ENCODE results near the gene TSPAN9.

Gene TSPAN9

DNA sequence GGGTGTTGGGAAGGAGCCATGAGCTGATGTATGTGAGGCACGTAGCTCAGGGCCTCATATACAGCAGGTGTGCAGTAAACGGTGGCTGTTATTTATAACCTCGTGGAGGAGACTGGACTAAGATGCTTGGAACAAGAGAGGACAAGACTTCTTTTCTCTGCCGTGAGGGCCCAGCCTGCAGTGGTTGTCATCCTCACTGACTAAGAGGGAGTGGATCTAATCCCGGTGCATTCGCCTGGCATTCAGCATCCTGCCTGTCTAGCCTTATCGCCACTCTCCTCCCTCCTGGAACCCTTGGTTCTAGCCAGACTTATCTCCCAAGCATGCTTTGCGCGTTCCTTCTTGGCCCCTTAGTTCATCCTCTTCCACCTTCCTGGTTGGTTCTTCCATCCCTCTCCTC is 3.9 kb downstream of the TSPAN9 start:
- DNase-seq, result no peak

DNA sequence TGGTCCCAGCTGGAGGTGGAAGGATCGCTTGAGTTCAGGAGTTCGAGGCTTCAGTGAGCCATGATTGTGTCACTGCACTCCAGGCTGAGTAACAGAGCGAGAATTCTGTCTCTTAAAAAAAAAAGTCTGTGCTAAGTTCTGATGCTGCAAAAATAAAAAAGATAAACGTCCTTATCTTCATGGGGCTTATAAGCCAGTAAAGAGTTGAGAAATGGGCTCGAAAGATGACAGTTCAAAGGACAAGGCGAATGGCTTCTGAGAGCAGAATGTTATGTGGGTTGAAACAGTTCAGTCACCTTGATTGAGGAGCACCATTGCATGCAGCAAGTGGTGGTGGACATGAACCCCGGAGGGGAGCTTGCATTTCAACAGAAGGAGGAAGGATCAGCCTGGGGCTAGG is 4.7 kb downstream of the TSPAN9 start:
- DNase-seq, result no peak

DNA sequence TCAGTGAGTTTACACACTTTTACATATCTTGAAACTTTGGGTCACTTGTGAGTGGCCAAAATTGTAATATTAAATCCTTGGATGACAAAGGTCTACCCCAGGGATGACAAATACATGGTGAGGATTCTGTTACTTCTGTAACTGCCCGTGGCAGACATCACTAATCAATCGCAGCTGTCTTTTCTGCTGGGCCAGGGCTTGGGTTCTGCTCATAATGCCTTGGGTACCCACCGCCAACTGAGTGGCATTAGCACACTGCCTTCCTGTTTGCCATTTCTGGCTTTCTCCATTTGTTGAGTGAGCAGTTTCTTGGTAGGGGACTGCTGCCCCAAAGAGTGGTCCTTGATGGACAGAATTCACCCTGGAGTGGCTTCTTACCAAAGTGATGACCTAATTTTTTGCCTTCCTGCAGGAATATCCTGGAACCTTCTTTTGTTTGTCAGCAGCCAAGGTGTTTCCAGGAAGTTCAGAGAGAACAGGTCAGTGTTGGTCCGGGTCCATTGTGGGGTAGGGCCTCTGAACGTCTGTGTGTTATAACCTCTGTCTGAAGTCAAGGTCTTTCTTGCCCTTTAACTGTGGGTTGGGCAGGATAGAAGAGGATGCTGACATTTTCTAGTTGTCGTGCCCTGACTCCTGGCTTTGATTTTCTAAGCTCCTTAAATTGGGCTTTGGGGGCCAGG is 6.2 kb downstream of the TSPAN9 start:
- no peak for DNase-seq

DNA sequence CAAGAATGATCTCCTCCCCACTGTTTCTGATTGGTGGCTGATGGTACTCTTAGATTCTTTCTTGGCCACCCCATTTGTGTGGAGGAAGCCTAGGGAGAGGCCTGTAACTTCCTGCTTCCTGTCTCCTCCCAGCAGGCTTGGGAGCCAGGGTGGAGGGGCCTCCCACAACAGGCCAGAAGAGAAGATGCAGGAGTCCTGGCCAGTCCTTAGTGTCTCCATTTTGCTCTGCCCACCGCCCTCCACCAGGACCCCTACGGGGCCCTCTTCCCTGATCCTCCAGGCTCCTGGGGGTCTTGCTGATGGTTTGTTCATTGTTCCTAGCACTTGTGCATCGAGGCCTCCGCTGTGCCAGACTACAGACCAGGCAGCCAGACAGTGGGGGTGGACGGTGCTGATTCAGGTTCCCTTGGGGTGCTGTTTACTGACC is 6.8 kb downstream of the TSPAN9 start:
- no peak for DNase-seq

DNA sequence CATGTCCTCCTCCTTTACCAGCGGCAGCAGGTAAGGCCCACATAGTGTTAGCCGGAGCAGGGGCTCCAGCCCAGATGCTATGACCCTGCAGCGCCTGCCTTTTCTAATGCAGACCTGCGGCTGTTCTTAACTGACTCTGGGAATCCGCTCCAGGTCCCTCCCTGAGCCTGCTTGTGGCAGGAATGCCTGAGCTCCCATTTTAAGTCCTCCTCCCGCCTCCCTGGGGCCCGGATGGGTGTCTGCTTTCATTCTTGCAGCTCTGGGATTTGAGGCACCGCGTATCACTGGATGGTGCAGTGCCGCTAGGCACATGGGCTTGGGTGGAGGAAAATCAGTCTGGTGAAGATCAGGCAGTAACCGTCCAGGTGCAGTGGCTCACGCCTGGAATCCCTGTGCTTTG is 7.6 kb downstream of the TSPAN9 start:
- DNase-seq, result no peak

DNA sequence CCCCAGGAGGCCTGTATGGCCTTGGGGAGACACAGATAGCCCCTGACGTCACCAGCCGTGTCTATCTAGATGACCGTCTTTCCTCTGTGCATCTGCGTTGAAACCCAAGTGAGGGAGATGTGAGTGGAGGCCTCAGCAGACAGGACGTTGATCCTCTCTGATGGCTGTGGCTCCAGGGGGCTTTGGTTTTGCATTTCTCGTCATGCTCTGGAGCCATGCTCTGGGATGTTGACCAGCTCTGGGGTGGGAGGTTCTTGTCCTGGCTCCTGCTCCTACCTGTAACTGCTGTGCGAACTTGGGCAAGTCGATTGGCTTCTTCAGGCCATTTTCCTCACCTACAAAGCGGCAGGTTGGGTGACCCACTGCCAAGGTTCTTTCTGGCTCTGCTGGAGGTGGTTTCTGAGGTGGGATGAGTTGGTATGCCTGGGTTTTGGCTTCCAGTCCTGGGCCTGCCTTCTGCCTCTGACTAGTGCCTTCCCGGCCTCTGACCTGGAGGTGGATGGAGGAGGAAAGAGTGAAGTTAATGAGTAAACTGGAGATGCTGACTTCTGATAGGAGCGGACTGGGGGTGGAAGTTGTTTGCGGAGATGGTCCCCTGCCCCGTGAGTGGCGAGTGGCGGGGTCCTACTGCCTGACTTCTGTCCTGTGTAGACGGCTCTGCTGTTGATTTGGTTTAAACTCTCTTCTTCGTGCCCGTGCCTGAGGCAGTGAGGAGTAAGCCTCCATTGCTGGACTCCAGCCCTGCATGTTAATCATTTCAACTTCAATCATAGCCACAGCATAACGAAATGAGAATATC is 8.4 kb downstream of the TSPAN9 start:
- DNase-seq, result no peak

DNA sequence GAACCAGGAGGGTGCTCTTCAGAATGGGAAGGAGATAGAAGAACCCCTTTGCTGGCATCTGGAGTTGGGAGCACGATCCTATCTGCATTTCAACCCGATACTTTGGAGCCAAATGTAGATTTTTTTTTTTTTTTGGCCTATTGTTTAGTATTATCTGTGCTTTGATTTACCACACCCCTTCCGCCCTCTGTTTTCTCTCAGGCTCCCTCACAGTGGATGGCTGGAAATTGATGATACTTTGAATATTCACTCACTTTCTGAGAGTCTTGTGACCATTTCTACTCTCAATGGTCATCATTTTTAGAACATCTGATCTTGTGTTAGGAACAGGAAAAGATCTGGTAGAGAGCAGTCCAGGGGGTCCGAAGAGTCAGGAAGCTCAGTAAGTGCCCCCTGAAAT is 9.0 kb downstream of the TSPAN9 start:
- DNase-seq, result no peak

DNA sequence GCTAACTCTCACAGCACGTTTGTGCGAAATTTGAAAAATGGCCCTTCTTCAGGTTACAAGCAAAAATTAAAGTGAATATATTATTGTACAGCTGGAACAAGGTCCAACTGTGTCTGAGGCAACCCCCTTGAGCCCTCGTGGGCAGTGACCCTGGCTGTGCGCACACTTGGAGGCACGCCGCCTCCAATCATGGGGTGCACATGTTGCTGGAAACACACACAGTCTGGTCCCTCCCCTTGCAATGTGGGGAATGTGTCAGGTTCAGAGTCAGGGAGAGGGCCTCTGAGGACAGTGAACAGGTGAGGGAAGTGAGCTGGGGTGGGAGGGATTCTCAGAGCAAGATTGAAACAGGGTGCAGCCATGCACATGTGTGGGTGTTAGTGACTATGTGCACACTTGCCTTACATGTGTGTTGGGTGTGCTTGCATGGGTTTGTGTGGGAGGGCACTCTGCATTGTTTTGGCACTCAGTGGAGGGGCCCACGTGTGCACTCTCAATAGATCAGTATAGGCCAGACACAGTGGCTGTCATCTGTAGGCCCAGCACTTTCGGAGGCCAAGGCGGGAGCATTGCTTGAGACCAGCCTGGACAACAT is 9.6 kb downstream of the TSPAN9 start:
- DNase-seq, result no peak

DNA sequence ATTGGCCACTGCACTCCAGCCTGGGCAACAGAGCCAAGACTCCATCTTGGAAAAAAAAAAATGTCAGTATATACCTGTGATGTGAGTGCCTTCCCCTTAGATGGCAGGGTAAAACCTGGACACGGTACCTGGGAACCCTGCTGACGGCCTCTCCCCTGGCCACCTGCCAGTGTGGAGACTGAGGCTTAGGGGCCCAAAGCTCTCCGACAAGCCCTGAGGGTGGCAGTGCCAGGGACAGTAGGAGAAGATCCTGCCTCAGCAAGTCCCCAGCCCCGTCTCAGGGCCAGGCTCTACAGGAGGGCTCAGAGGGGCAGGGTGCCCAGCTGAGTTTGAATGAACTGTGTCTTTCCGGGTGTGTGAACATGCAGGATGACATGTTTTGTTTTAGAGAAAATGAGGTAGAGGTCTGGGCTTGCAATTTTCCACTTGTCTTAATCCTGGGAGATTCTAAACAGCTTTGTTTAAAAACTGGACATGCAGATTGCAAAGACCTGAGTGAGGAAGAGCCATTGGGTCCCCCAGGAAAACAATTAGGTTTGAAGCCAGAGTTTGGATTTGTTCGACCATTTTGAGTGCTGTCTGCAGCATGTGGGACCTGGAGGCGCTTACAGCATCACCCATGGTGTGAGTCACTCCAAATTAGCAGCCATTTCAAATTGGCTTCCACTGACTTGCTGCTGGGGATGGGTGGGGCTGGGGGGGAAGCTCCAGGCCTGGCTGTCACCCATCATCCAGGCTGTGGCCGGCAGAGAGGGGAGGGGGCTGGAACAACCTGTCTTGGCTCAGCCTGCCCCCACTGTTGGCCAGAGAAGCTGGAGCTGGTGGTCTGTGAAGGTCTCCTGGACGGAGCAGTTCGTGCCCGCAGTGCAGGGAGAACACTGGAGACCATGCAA is 10.8 kb downstream of the TSPAN9 start:
- DNase-seq, result no peak

DNA sequence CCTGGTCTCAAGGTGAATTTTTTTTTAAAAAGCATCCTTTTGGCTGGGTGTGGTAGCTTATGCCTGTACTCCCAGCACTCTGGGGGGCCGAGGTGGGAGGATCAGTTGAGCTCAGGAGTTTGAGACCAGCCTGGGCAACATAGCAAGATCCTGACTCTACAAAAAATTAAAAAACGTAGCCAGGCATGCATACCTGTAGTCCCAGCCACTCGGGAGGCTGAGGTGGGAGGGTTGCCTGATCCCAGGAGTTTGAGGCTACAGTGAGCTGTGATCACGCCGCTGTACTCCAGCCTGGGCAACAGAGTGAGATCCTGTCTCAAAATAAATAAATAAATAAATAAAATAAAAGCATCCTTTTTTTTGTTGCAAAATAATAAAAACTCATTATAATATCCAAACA is 12.4 kb downstream of the TSPAN9 start:
- no peak for DNase-seq

DNA sequence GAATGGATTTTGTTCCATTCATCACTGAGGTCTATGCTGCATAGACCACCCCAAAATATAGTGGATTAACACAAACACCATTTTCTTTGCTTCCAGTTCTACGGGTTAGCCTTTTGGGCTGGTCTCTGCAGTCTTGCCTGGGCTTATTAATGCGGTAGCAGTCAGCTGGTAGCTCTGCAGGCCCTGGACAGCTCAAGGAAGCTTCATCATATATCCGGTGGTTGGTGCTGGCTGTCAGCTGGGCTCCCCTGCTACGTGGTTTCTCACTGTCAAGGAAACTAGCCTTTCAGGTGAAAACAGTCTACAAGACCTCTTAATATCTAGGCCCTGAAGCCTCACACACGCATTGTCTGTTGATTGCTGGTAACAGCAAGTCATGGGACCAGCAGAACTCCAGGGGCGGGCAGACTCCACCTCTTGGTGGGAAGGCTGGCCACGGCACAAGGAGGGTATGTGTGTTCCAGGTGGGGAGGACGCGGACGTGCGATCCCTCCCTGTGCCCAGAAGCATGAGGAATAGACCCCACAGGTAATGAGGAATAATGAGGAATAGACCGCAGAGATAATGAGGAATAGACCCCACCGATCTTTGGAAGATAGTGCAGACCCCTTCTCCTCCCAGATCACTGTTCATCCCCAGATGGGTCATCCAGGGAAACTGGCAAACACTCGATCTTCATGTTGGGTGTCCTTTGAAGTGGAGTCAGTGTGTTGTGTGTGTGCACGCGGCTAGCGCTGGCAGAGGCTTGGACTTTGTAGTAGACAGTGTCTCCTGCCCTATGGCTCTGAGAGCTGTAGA is 13.3 kb downstream of the TSPAN9 start:
- no peak for DNase-seq

DNA sequence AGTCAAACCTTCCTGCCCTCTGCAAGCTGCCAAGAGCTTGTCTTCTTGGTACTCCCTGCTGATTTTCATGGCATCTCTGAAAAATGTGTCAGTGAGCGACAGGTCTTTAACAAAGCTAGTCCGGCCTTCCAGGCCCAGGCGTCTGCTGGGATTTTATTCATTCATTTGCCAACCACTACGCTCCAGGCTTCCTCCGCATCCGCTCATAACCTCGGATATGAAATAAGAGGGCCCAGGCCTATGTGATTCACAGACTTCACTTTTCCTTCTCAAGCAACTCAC is 13.8 kb downstream of the TSPAN9 start:
- no peak for DNase-seq

DNA sequence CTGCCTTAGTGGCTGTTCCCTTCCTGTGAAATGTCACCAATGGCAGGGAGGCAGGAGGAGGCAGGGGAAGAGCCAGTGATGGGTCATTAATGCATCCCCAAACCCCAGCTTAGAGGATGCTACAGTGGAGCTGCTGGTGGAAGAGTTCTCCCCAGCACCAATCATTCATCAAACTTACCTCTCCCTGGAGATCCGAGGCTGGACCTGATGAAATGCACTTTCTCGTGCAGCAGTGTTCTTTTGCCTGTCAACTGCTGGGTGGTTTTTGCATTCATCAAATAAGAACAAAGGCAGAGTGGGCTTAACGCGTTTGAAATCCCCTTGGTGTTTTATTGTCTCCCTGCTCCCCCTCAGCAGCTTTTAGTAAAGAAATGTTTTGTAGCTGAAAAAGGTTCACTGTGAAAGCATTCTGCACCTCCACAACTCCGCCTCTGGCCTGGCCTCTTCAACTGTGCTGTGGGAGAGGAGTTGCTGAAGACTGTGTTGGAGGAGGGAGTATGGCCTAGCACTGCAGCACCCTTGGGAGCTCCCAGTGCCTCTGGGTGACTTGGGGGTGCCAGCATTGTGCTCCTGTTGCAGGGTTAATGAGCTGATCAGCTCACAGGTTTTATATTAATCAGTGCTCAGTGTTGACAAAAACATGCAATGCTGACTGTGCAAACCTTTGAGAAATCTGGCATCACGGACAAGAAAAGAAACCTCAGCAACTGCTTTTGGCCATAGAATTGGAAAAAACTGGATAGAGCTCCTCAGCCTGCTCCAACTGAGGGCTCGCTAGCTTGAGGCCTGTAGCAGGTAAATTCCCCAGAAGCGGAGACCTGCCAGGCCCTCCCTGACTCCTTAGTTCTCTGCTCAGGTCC is 14.4 kb downstream of the TSPAN9 start:
- no peak for DNase-seq

DNA sequence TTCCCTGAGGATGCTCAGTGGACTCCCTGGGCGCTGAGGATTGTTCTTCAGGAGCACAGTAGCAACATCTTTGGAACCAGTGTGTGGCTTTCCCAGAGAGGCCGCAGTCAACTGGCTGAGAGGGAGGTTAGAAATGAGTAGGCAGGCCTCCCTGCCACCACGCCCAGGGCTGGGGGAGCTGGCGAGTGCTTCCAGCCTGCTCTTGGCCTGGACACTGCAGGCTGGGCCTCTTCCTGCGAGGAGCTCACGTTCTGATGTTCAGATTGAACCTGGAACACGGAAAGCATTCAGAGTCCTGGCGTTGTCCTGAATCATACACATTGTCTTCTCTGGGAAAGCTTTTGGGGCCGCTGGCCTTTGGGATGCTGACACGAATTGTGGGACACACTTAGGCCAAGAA is 15.6 kb downstream of the TSPAN9 start:
- DNase-seq, result no peak

DNA sequence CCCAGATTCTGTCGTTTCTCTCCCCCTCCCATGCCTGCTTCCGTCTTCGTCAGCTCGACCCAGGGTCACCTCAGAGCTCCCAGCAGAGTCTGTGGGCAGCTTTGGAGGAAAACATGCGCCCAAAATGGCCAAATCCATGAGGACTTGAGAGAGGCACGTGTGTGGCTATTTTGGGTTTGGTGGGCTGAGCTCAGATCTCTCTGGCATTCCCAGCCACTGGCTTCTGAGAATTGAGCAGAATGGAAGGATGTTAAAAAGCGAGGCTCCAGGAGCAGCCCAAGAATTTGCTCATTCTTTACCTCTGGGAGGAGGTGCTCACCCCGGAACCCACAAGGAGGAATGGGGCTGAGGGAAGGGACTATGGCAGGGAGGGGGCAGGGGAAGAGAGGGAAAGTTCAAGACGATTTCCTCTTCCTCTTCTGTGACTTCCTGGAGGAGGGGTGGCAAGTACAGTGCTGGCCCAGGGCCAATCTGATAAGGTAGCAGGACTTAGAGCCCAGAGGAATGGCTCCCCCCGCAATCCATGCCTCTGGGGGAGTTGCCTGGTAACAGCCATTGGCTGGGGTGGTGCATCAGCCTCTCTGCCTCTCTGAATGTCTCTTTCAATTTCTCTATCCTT is 20.1 kb downstream of the TSPAN9 start:
- DNase-seq, result no peak

DNA sequence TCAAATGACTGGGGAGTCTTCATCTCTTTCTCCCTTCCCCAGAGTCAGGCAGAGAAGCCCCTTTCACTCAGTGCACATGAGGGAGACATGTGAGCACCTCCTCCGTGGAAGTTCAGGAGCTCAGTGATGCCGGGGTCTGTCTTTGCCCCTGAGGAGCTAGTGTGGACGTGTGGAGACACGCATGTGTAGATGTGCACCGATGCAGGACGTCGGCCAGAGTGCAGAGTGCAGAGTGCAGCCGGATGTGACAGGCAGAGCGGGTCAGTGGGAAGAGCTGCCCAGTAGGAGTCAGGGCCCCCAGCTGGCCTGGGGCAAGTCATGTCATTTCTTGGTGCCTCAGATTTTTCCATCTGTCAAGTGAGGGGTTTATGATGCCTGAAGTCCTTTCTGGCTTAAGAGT is 20.7 kb downstream of the TSPAN9 start:
- DNase-seq, result no peak

DNA sequence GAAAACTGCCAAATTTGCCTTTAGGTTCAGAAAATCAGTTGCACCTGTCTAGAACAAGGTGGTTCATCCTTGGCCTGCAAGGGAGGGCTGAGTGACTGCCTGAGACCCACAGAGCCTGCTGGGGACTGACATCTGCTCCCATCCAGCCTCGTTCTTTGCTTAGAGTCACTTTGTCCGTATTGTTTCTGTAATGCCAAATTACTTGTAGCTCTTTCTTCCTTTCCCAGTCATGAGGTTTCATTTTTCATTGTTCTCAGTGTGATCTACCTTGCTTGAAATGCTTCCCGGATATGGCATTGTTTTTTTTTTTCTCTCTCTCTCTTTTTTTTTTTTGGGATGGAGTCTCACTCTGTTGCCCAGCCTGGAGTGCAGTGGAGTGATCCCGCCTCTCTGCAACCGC is 21.3 kb downstream of the TSPAN9 start:
- no peak for DNase-seq

DNA sequence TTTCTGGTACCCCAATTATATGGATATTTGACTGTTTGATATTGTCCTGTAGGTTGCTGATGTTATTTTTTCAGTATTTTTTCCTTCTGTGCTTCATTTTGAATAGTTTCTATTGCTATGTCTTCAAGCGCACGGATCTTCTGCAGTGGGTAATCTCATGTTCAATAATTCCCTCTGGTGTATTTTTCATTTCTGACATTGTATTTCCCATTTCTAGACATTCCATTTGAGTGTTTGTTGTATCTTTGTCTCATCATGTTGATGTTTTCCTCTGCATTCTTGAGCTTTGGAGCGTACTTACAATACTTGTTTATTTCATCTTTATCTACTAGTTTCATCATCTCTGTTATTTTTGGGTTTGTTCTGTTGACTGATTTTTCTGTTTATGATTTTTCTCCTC is 22.0 kb downstream of the TSPAN9 start:
- no peak for DNase-seq

DNA sequence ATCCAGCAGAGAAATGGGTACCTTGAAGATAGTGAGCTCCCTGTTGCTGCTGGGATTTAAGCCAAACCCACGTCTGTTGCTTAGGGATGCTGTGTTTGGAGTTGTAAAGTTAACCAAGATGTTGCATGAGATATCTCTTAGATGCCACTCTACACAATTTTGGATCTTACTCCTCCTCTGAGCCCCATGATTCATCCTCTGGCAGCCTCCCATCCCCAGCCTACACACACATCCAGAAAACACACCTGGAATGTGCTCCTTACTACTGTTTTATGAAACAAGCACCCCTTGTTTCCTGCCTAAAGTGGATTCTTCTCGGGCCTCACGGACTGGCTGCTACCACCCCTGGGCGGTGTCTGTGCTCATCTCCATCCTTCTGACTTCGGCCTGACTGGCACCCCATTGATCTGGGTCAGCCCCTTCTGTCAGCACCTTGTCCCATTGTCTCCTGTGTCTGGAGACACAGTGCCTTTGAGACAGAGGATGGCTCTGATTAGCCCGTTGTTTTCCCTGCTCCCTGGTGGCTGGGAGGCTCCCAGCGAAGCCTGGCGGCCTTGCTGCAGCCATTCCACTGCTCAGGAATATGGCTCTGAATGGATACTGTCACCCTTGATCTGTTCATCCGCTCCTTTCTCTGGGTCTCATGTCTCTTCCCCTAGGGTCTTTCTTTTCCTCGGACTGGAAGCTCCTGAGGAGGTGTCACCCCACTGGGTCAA is 24.3 kb downstream of the TSPAN9 start:
- DNase-seq, result no peak

DNA sequence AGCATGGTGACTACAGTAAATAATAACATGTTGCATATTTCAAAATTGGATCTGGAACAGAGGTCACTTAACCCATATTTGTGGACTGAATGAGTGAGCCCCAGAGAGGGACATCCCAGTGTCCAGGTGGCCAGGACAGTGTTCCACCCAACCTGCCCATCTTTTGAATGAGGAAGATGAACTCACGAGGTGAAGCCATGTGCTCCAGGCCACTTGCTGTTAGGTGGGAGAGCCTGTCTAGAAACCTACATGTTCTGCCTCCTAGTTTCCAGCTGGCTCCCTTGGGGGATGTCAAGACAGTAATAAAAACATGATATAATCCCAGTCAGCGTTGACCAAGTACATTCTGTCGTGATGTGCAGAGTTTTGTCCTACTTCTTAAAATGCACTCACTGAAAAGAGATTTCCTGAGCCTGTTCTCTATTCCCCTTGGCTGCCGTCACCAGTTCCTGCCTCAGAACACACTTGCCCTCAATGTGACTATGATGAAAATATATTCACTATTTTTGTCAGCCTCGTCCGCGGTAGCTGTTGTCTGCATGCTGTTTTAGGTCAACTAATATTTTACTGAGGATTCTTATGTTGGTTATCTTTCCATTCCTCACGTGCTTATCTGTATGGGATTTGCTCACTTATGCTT is 25.7 kb downstream of the TSPAN9 start:
- no peak for DNase-seq
